Measurements from ENCODE around the gene CEP290.

CEP290 gene

DNA sequence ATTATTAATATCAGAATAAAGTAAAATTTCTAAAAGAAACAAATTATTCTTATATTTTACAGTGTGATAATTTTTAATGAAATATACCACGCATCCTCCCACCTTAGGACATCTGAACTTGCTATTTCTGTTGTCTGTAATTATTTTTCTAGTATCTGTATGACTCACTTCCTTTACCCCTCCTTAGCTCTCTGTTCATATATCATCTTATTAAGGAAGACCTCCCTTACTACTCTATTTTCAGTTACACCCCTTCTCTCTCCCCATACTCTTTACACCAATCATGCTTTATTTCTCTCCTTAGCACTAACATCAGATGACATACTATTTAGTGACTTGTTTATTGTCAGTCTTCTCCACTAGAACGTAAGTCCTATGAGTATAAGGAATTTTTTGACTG is 78.5 kb downstream of the CEP290 start:
- TF ChIP-seq CTCF (IDR thresholded peaks at IDR 0.05; ENCODE audit: borderline replicate concordance, control extremely low read depth, extremely low read depth, insufficient read depth, missing control alignments) = no peak
- in situ Hi-C loops (cut with MboI; ENCODE audit: low sequenced_read_pairs, unreplicated experiment) = no loop called here
- DNase-seq (ENCODE audit: low spot score) = peak; percentile 26

DNA sequence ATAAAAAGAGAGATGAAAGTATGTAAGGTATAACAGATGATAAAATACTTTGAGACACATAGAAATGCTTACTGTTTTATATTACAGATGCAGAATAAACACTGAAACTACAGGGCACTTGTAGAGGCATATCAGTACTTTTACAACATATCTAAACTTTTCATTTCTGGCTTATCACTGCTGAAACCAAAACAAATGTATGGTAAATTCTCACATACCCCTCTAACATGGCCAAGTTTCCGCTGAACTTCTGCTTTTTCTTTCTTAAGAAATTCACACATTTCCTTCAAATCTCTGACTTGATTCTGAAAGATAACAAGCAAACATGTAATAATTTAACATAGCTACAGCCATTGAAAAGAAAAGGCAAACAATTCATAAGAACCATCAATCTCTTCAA is 79.4 kb downstream of the CEP290 start:
- DNase-seq (ENCODE audit: low spot score) = peak; percentile 11
- no peak for TF ChIP-seq CTCF (IDR thresholded peaks at IDR 0.05; ENCODE audit: borderline replicate concordance, control extremely low read depth, extremely low read depth, insufficient read depth, missing control alignments)
- in situ Hi-C loops (cut with MboI; ENCODE audit: low sequenced_read_pairs, unreplicated experiment) = no loop called here

- no peak for DNase-seq (ENCODE audit: low spot score)
- in situ Hi-C loops (cut with MboI; ENCODE audit: low sequenced_read_pairs, unreplicated experiment) = no loop called here
- TF ChIP-seq CTCF (IDR thresholded peaks at IDR 0.05; ENCODE audit: borderline replicate concordance, control extremely low read depth, extremely low read depth, insufficient read depth, missing control alignments) = no peak
These were observed 83.2 kb downstream of the CEP290 start for GRCh38 chr12:88058719-88059077.

- TF ChIP-seq CTCF (IDR thresholded peaks at IDR 0.05; ENCODE audit: borderline replicate concordance, control extremely low read depth, extremely low read depth, insufficient read depth, missing control alignments) = no peak
- DNase-seq (ENCODE audit: low spot score) = no peak
- in situ Hi-C loops (cut with MboI; ENCODE audit: low sequenced_read_pairs, unreplicated experiment) = no loop called here
These were observed 83.7 kb downstream of the CEP290 start for GRCh38 chr12:88057994-88058718.

- no peak for DNase-seq (ENCODE audit: low spot score)
- in situ Hi-C loops (cut with MboI; ENCODE audit: low sequenced_read_pairs, unreplicated experiment) = no loop called here
- no peak for TF ChIP-seq CTCF (IDR thresholded peaks at IDR 0.05; ENCODE audit: borderline replicate concordance, control extremely low read depth, extremely low read depth, insufficient read depth, missing control alignments)
These were observed 85.3 kb downstream of the CEP290 start for GRCh38 chr12:88056571-88056970.

DNA sequence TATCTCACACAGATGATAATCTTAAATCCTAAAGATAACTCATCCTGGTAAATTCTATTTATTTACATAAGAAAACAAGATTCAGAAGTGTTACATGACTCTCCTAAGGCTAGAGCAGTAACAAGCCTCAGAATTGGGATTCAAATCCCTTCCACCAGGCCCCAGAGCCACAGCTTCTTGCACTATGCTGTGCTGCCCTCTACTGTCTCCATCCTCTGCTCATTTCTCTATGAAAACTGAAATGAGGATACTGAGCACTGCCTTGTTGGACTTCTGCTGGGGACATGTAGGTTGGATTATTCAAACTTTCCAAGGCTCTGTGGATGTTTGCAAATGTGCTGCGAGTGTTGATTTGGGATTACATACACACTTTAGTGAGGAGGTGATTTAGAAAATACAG is 89.2 kb downstream of the CEP290 start:
- in situ Hi-C loops (cut with MboI; ENCODE audit: low sequenced_read_pairs, unreplicated experiment) = no loop called here
- DNase-seq (ENCODE audit: low spot score) = no peak
- peak; percentile 54 for TF ChIP-seq CTCF (IDR thresholded peaks at IDR 0.05; ENCODE audit: borderline replicate concordance, control extremely low read depth, extremely low read depth, insufficient read depth, missing control alignments)
